ENCODE results near the gene FGD5.
"Not testable (repeated sequence)": the region's sequence is repeated elsewhere in the genome, so short reads cannot be mapped to it uniquely, and the experiment has no call there.

The FGD5 gene

GRCh38 chr3:14808025-14808424 is 10.7 kb upstream of the FGD5 start:
- DNase-seq: no peak

- no peak for DNase-seq
Observed at GRCh38 chr3:14808502-14809266, 10.1 kb upstream of the FGD5 start.

- not testable (repeated sequence) for DNase-seq
Observed at GRCh38 chr3:14809611-14810010, 9.2 kb upstream of the FGD5 start.

- no peak for DNase-seq
Observed at GRCh38 chr3:14810070-14810791, 8.5 kb upstream of the FGD5 start.

- no peak for DNase-seq
Observed at GRCh38 chr3:14810801-14811661, 7.7 kb upstream of the FGD5 start.

- no peak for DNase-seq
Observed at GRCh38 chr3:14811684-14812083, 7.1 kb upstream of the FGD5 start.

- DNase-seq: no peak
Observed at GRCh38 chr3:14812196-14812790, 6.5 kb upstream of the FGD5 start.

- no peak for DNase-seq
Observed at GRCh38 chr3:14814411-14814871, 4.3 kb upstream of the FGD5 start.

GRCh38 chr3:14816359-14816758 is 2.4 kb upstream of the FGD5 start:
- no peak for DNase-seq

GRCh38 chr3:14819671-14820070 is 909 bp downstream of the FGD5 start:
- DNase-seq: no peak

- no peak for DNase-seq
Observed at GRCh38 chr3:14820156-14820555, 1.4 kb downstream of the FGD5 start.

GRCh38 chr3:14821151-14821550 is 2.4 kb downstream of the FGD5 start:
- no peak for DNase-seq

GRCh38 chr3:14822134-14822533 is 3.4 kb downstream of the FGD5 start:
- no peak for DNase-seq

GRCh38 chr3:14822670-14823390 is 4.1 kb downstream of the FGD5 start:
- DNase-seq: no peak

- DNase-seq: no peak
Observed at GRCh38 chr3:14823393-14823792, 4.6 kb downstream of the FGD5 start.

- no peak for DNase-seq
Observed at GRCh38 chr3:14823910-14824629, 5.3 kb downstream of the FGD5 start.

GRCh38 chr3:14824646-14825045 is 5.9 kb downstream of the FGD5 start:
- DNase-seq: no peak

- DNase-seq: no peak
Observed at GRCh38 chr3:14826069-14826468, 7.3 kb downstream of the FGD5 start.

- DNase-seq: no peak
Observed at GRCh38 chr3:14827776-14828175, 9.0 kb downstream of the FGD5 start.

GRCh38 chr3:14829811-14830210 is 11.0 kb downstream of the FGD5 start:
- DNase-seq: no peak

GRCh38 chr3:14831916-14832450 is 13.2 kb downstream of the FGD5 start:
- no peak for DNase-seq
